Panc1 (cell line): ENCODE measurements around the gene CNPPD1. TPM values are rescaled to one million over a fixed set of nuclear protein-coding genes. Genes with fewer than 3 reads are reported as not detected.

Experiments
- ATAC-seq: fragments of 200-7000 bp; cut with Tn5 transposase; 2 replicates; pipeline ENCODE4 v1.9.1; 2020; ENCODE audit warnings: mild to moderate bottlenecking, moderate library complexity
- BruUV-seq: library from RNA; stranded (reverse); fragments of 400-500 nt; replicated peaks from 2 replicates; lab custom pipeline; 2021; lab: Mats Ljungman, UMichigan
- CTCF ChIA-PET: fragments of 300-600 bp; sonication (Branson Sonifier 250); formaldehyde crosslinking; loops from one replicate; lab custom pipeline; 2022; ENCODE audit warnings: antibody characterized with exemption; lab: Charles Lee
- POLR2A ChIA-PET: fragments of 300-600 bp; sonication (Branson Sonifier 250); formaldehyde crosslinking; loops from one replicate; lab custom pipeline; 2022; ENCODE audit warnings: antibody characterized with exemption; lab: Charles Lee
- DNase-seq: peaks from one replicate; pipeline ENCODE4 v3.0.0-alpha.2; 2010; ENCODE audit warnings: low read depth, low spot score
- H3K27ac ChIP-seq: 2 replicates; pipeline ENCODE4 v1.5.1; 2011; ENCODE audit warnings: mild to moderate bottlenecking, low read length, inconsistent platforms
- H3K27me3 ChIP-seq: fragments of 200-500 bp; sonication (Bioruptor generic); 2 replicates; pipeline ENCODE4 v1.6.0; 2014; ENCODE audit warnings: low read length, inconsistent platforms; ENCODE audit not compliant: control insufficient read depth, insufficient read depth
- H3K36me3 ChIP-seq: fragments of 200-500 bp; sonication (Bioruptor generic); 2 replicates; pipeline ENCODE4 v1.5.1; 2014; ENCODE audit warnings: inconsistent platforms, mild to moderate bottlenecking, low read length, moderate library complexity; ENCODE audit not compliant: control insufficient read depth, insufficient read depth
- H3K4me1 ChIP-seq: 2 replicates; pipeline ENCODE4 v1.5.1; 2011; ENCODE audit warnings: inconsistent platforms, mild to moderate bottlenecking, low read length, moderate library complexity; ENCODE audit not compliant: control insufficient read depth, insufficient read depth
- H3K4me3 ChIP-seq, 2 experiments: 2 replicates each; pipeline ENCODE4 v1.5.1; 2011 to 2012; ENCODE audit warnings: low read depth in 2 of 2, low read length in 2 of 2, mild to moderate bottlenecking in 2 of 2, inconsistent platforms in 1 of 2, moderate library complexity in 1 of 2
- H3K9me3 ChIP-seq: fragments of 200-500 bp; sonication (Bioruptor generic); 2 replicates; pipeline ENCODE4 v1.5.1; 2014; ENCODE audit warnings: low read depth, mild to moderate bottlenecking, inconsistent platforms, low read length, moderate library complexity; ENCODE audit not compliant: control insufficient read depth, insufficient read depth
- CTCF ChIP-seq: fragments of 450-650 bp; IDR thresholded peaks from 2 replicates; pipeline ENCODE4 v1.5.1; 2017; ENCODE audit warnings: mild to moderate bottlenecking
- POLR2AphosphoS5 ChIP-seq: IDR thresholded peaks from 2 replicates; pipeline ENCODE4 v1.6.1; 2012; ENCODE audit warnings: mild to moderate bottlenecking, low read depth, low read length, moderate library complexity
- REST ChIP-seq, 2 experiments: IDR thresholded peaks; 2 replicates each; pipeline ENCODE4 v1.6.1; 2011 to 2012; ENCODE audit warnings: low read depth in 2 of 2, control low read depth in 1 of 2, low read length in 1 of 2, mild to moderate bottlenecking in 1 of 2, moderate library complexity in 1 of 2; ENCODE audit not compliant: insufficient read depth in 1 of 2
- SIN3A ChIP-seq: IDR thresholded peaks from 2 replicates; pipeline ENCODE4 v1.6.1; 2012; ENCODE audit warnings: low read depth, mild to moderate bottlenecking, low read length, moderate library complexity, borderline replicate concordance; ENCODE audit not compliant: insufficient read depth
- TCF7L2 ChIP-seq: IDR thresholded peaks from 2 replicates; pipeline ENCODE4 v1.6.1; 2011; ENCODE audit warnings: mild to moderate bottlenecking, low read depth, low read length, inconsistent platforms
- in situ Hi-C: cut with HindIII; loops from 2 replicates; pipeline ENCODE4 v1.10.0; 2016; ENCODE audit warnings: low sequenced_read_pairs, low pct_unique_long_range_greater_than_20kb
- intact Hi-C: fragments of 100-400 bp; cut with micrococcal nuclease; formaldehyde crosslinking; loops from one replicate; pipeline ENCODE4 v1.10.0; 2022; ENCODE audit not compliant: unreplicated experiment
- total RNA-seq: library from RNA; stranded (reverse); gene quantifications from one replicate; pipeline ENCODE4 v1.2.1, GENCODE V29; 2021; ENCODE audit not compliant: unreplicated experiment

The CNPPD1 gene
- total RNA-seq, 1 experiment from 2014 or later, result 55.7 TPM

- ChIA-PET CTCF (interaction anchor here (0.7 kb wide), 1 partner anchor 28 kb away, joined by 9 read pairs; the partner anchor contains the start of gene SLC23A3), POLR2A (no interaction called here)
- Histone ChIP-seq H3K9me3 (no peaks in the 10 kb centered on the region), H3K4me3 (no peak overlapping the region), H3K27ac (no peak overlapping the region), H3K36me3 (no peaks in the 10 kb centered on the region), H3K27me3 (no peaks in the 10 kb centered on the region), H3K4me1 (no peaks in the 10 kb centered on the region)
- ATAC-seq (no peak), DNase-seq (no peak)
- intact Hi-C loops (no loop called here), in situ Hi-C loops (no loop called here)
- no peak for TF ChIP-seq CTCF
- TF ChIP-seq TCF7L2, result no peak
- TF ChIP-seq SIN3A, result no peak
- TF ChIP-seq POLR2AphosphoS5, result no peak
- no peak for TF ChIP-seq REST (IDR thresholded peaks at IDR 0.05; ENCODE audit: insufficient read depth in 1 of 2, low read depth in 2 of 2, low read length in 1 of 2)
- no TSS peak for BruUV-seq
These were observed 20.7 kb upstream of the CNPPD1 start for GRCh38 chr2:219197388-219197787.

GRCh38 chr2:219186754-219187456 lies 10.2 kb upstream of the CNPPD1 start:
- Histone ChIP-seq H3K4me3 (no peak overlapping the region), H3K9me3 (no peaks in the 10 kb centered on the region), H3K36me3 (peaks cover 13% of the 10 kb centered on the region; the same call in 1 of the 2 replicates), H3K4me1 (no peaks in the 10 kb centered on the region), H3K27ac (no peak overlapping the region), H3K27me3 (no peaks in the 10 kb centered on the region)
- intact Hi-C loops, result no loop called here
- ATAC-seq, result peak; percentile 33
- in situ Hi-C loops, result no loop called here
- no TSS peak for BruUV-seq
- TF ChIP-seq CTCF (no peak), TCF7L2 (no peak), SIN3A (no peak)
- POLR2A ChIA-PET, result no interaction called here
- CTCF ChIA-PET, result interaction anchor here (0.6 kb wide), 1 partner anchor 144 kb away, joined by 3 read pairs; no protein-coding TSS in a partner anchor
- no peak for DNase-seq
